ENCODE results near the gene DHRSX. TPM values are rescaled to one million over a fixed set of nuclear protein-coding genes. Genes with fewer than 3 reads are reported as not detected.

The DHRSX gene
- total and polyA plus RNA-seq, 2 of the 8 experiments (the other 6 are each of a cell fraction or from before 2014, with no cell fraction given), result 35.1 to 43.4 TPM

GRCh38 chrX:2435465-2435864 is 65.3 kb downstream of the DHRSX start:
- peaks cover 0 to 7% of the 10 kb centered on the region in 2 experiments; a peak in 1 of 4 replicates for H3K79me2 ChIP-seq (ENCODE audit: control insufficient read depth in 1 of 2, insufficient read depth in 2 of 2, low read length in 2 of 2)
- FAIRE-seq (no peak), DNase-seq (ENCODE audit: low read depth in 1 of 2, low spot score in 2 of 2) (no peak)
- no peak overlapping the region for H3K14ac ChIP-seq (ENCODE audit: insufficient read length)
- H4K20me1 ChIP-seq (replicated peaks in 1 of 2; ENCODE audit: control insufficient read depth in 1 of 2, insufficient read depth in 2 of 2, low read length in 2 of 2), result peaks cover 0 to 2% of the 10 kb centered on the region in 2 experiments
- H3K9me3 ChIP-seq (ENCODE audit: insufficient read depth in 2 of 2, low read depth in 1 of 2, low read length in 1 of 2), result peaks cover 5 to 11% of the 10 kb centered on the region in 2 experiments
- H4K8ac ChIP-seq (ENCODE audit: extremely low read depth, insufficient read depth, low read length), result no peak overlapping the region
- H2AK5ac ChIP-seq (ENCODE audit: low read depth, low read length), result no peak overlapping the region
- WGBS, 2 experiments (ENCODE audit: extremely low coverage in 1 of 2, insufficient coverage in 1 of 2, insufficient read length in 1 of 2, insufficient replicate concordance in 2 of 2, low coverage in 1 of 2, low lambda C conversion rate in 2 of 2, missing lambda C conversion rate in 1 of 2), result 85% methylated on average over 2 of the region's 2 CpGs; no CpG with 5 or more reads in 1 of the 2 experiments
- no peak overlapping the region for H4K5ac ChIP-seq (ENCODE audit: insufficient read length, low read depth, low read length)
- no peak overlapping the region for H3K4ac ChIP-seq (replicated peaks; ENCODE audit: insufficient read length, low read depth, low read length)
- ChIA-PET POLR2A (ENCODE audit: partially characterized antibody) (no interaction called here), CTCF (ENCODE audit: partially characterized antibody) (no interaction called here)
- H2BK15ac ChIP-seq (ENCODE audit: low read length), result no peak overlapping the region
- no peak overlapping the region for H3K56ac ChIP-seq (replicated peaks; ENCODE audit: insufficient read length, low read depth, low read length)
- no peaks in the 10 kb centered on the region for H3K79me1 ChIP-seq (ENCODE audit: low read depth, low read length)
- no peak overlapping the region for H4K91ac ChIP-seq (replicated peaks; ENCODE audit: insufficient read length, low read length)
- H3K23ac ChIP-seq (ENCODE audit: insufficient read length), result no peak overlapping the region
- H3K23me2 ChIP-seq (ENCODE audit: low read depth, low read length), result no peaks in the 10 kb centered on the region
- H2BK5ac ChIP-seq (ENCODE audit: low read depth, low read length), result no peak overlapping the region
- H2BK12ac ChIP-seq (ENCODE audit: low read depth, low read length), result no peak overlapping the region
- no peak overlapping the region for H3K18ac ChIP-seq (ENCODE audit: extremely low read depth, low read length)
- H2BK120ac ChIP-seq (replicated peaks; ENCODE audit: low read depth, low read length), result no peak overlapping the region
- H3K4me3 ChIP-seq (ENCODE audit: extremely low read depth in 1 of 4, insufficient read depth in 2 of 4, low read depth in 3 of 4, low read length in 4 of 4), result no peak overlapping the region
- no peak overlapping the region for H2BK20ac ChIP-seq (ENCODE audit: low read length)
- H3K4me1 ChIP-seq (replicated peaks in 1 of 4; ENCODE audit: control insufficient read depth in 3 of 4, insufficient read depth in 4 of 4, low read length in 3 of 4), result no peaks in the 10 kb centered on the region
- no peak overlapping the region for H3K9ac ChIP-seq (replicated peaks in 1 of 4; ENCODE audit: extremely low read depth in 1 of 4, low read depth in 3 of 4, low read length in 3 of 4)
- no peak overlapping the region for H3K4me2 ChIP-seq (ENCODE audit: insufficient read depth in 1 of 2, low read depth in 2 of 2, low read length in 2 of 2)
- no peak overlapping the region for H2AFZ ChIP-seq (ENCODE audit: low read length)
- peaks cover 0 to 15% (median 7%) of the 10 kb centered on the region in 4 experiments; a peak in 4 of 8 replicates for H3K36me3 ChIP-seq (ENCODE audit: control insufficient read depth in 2 of 4, insufficient read depth in 4 of 4, low read length in 3 of 4)
- no peaks in the 10 kb centered on the region for H3K27me3 ChIP-seq (replicated peaks in 1 of 4; ENCODE audit: control insufficient read depth in 3 of 4, extremely low read depth in 1 of 4, insufficient read depth in 3 of 4, low read length in 3 of 4)
- no peak overlapping the region for H3K27ac ChIP-seq (ENCODE audit: low read depth, low read length)
- TF ChIP-seq USF2 (IDR thresholded peaks at IDR 0.05; ENCODE audit: low read length) (no peak), SP4 (IDR thresholded peaks at IDR 0.05; ENCODE audit: low read length) (no peak), RBBP5 (IDR thresholded peaks at IDR 0.05; ENCODE audit: borderline replicate concordance, low read depth, low read length) (no peak), HDAC2 (IDR thresholded peaks at IDR 0.05; ENCODE audit: borderline replicate concordance in 1 of 2, low read depth in 2 of 2, low read length in 2 of 2) (no peak), EZH2 (IDR thresholded peaks at IDR 0.05; ENCODE audit: low read depth, low read length, severe bottlenecking) (no peak), GABPA (IDR thresholded peaks at IDR 0.05; ENCODE audit: borderline replicate concordance, insufficient read depth, low read length) (no peak), POLR2AphosphoS5 (IDR thresholded peaks at IDR 0.05; ENCODE audit: low read depth, low read length) (no peak), TAF7 (optimal IDR thresholded peaks at IDR 0.05; ENCODE audit: borderline replicate concordance, low read depth, low read length) (no peak), ZNF274 (IDR thresholded peaks at IDR 0.05; ENCODE audit: borderline replicate concordance, extremely low read depth, low read length) (no peak), CEBPB (IDR thresholded peaks at IDR 0.05; ENCODE audit: low read depth, low read length) (no peak), CHD2 (IDR thresholded peaks at IDR 0.05; ENCODE audit: low read length) (no peak), RFX5 (IDR thresholded peaks at IDR 0.05; ENCODE audit: borderline replicate concordance, low read depth, low read length) (no peak), RNF2 (IDR thresholded peaks at IDR 0.05; ENCODE audit: borderline replicate concordance, low read depth, low read length, missing control alignments, poor library complexity, severe bottlenecking) (no peak)
